Measurements from ENCODE around the gene TBC1D1.

The TBC1D1 gene

GRCh38 chr4:38188136-38188535 lies 297.3 kb downstream of the TBC1D1 start:
- in situ Hi-C loops (cut with MboI; ENCODE audit: low pct_unique_long_range_greater_than_20kb, low sequenced_read_pairs, unreplicated experiment) = loop anchor here (10.0 kb wide), 1 partner anchor 547 kb away; no protein-coding TSS in a partner anchor
- TF ChIP-seq, protein P1, sequence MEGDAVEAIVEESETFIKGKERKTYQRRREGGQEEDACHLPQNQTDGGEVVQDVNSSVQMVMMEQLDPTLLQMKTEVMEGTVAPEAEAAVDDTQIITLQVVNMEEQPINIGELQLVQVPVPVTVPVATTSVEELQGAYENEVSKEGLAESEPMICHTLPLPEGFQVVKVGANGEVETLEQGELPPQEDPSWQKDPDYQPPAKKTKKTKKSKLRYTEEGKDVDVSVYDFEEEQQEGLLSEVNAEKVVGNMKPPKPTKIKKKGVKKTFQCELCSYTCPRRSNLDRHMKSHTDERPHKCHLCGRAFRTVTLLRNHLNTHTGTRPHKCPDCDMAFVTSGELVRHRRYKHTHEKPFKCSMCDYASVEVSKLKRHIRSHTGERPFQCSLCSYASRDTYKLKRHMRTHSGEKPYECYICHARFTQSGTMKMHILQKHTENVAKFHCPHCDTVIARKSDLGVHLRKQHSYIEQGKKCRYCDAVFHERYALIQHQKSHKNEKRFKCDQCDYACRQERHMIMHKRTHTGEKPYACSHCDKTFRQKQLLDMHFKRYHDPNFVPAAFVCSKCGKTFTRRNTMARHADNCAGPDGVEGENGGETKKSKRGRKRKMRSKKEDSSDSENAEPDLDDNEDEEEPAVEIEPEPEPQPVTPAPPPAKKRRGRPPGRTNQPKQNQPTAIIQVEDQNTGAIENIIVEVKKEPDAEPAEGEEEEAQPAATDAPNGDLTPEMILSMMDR (IDR thresholded peaks at IDR 0.05; ENCODE audit: extremely low read depth, insufficient read depth, missing control alignments) = no peak
- no peak for DNase-seq (ENCODE audit: low spot score)

DNA sequence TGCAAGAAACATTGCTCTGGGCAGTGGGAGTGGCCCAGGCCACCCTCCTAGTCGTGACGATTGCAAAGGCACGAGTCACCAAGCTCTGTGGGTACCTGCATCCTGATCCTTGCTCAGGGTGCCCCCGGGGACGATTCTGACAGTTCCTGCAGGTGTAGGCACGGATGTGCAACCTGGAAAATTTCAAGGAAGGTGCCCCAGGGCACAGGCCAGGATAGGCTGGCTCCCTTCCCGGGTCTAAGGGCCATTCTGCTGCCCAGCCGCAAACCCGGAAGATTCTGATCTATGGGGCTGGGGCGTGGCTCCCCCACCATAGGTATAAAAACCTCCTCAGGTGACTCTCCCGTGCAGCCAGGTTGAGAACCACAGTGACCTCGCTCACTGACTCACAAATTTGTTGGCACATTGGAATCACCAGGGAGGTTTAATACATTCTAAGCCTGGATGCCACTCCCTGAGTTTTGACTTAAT lies 297.8 kb downstream of the TBC1D1 start:
- in situ Hi-C loops (cut with MboI; ENCODE audit: low pct_unique_long_range_greater_than_20kb, low sequenced_read_pairs, unreplicated experiment) = loop anchor here (10.0 kb wide), 1 partner anchor 546 kb away; no protein-coding TSS in a partner anchor
- no peak for DNase-seq (ENCODE audit: low spot score)
- TF ChIP-seq, protein P1 (IDR thresholded peaks at IDR 0.05; ENCODE audit: extremely low read depth, insufficient read depth, missing control alignments) = no peak

Measured in GM13977 (cell line).